ENCODE results near the gene ABCB8.

Gene ABCB8

DNA sequence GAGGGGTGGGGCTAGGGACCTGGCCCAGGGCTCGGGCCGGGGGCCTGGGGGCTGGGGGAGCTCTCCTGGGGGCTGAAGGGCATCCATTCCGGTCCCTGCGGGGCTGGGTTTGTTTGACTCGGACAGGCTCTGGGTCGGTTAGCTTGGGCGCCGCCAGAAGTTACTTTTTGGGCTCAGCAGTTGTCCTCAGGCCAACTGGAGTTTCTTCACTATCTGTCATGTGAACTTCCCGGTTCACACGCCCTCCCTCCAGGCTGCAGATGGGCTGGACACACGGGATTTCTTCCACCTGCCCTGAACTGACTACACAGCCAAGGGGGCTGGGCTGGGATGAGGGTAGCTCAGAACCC lies 34.9 kb downstream of the ABCB8 start:
- TF ChIP-seq, protein P1, sequence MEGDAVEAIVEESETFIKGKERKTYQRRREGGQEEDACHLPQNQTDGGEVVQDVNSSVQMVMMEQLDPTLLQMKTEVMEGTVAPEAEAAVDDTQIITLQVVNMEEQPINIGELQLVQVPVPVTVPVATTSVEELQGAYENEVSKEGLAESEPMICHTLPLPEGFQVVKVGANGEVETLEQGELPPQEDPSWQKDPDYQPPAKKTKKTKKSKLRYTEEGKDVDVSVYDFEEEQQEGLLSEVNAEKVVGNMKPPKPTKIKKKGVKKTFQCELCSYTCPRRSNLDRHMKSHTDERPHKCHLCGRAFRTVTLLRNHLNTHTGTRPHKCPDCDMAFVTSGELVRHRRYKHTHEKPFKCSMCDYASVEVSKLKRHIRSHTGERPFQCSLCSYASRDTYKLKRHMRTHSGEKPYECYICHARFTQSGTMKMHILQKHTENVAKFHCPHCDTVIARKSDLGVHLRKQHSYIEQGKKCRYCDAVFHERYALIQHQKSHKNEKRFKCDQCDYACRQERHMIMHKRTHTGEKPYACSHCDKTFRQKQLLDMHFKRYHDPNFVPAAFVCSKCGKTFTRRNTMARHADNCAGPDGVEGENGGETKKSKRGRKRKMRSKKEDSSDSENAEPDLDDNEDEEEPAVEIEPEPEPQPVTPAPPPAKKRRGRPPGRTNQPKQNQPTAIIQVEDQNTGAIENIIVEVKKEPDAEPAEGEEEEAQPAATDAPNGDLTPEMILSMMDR (IDR thresholded peaks at IDR 0.05; ENCODE audit: borderline replicate concordance, insufficient read depth, low read depth, low read length) = no peak
- no peak overlapping the region for H3K4me3 ChIP-seq (ENCODE audit: low read depth, low read length)

DNA sequence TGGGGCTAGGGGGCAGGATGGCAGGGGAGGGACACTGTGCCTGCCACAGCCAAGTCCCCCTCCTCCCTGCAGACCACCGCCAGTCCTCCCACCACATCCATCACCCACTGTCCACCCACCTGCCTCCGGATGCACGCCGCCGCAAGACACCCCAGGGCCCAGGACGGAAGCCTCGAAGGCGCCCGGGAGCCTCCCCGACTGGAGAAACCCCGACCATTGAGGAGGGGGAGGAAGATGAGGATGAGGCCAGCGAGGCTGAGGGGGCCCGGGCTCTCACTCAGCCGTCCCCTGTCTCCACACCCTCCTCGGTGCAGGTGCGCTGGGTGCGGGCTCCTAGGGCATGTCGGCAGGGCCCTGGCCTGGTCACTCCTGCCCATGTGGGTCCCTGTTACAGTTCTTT lies 36.2 kb downstream of the ABCB8 start:
- TF ChIP-seq, protein P1 (IDR thresholded peaks at IDR 0.05; ENCODE audit: borderline replicate concordance, insufficient read depth, low read depth, low read length) = no peak
- H3K4me3 ChIP-seq (ENCODE audit: low read depth, low read length) = no peak overlapping the region

DNA sequence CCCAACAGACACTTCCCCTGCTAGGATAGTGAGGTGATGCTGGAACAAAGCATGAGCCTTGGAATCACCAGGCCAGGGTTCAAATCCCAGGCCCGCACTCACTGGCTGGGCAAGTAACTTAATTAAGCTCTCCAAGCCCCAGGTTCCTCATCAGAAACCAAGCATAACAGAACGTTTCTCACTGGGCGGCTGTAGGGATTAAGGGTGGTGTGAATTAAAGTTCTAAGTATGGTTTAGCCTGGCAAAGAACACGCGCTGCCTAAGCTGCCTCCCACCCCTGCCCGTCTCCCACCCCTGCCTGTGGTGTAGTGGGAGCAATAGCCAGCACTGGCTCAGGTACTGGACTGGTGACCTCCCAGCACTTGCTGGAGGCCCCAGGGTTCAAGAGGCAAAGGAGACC lies 36.7 kb downstream of the ABCB8 start:
- TF ChIP-seq, protein P1 (IDR thresholded peaks at IDR 0.05; ENCODE audit: borderline replicate concordance, insufficient read depth, low read depth, low read length) = no peak
- no peak overlapping the region for H3K4me3 ChIP-seq (ENCODE audit: low read depth, low read length)

DNA sequence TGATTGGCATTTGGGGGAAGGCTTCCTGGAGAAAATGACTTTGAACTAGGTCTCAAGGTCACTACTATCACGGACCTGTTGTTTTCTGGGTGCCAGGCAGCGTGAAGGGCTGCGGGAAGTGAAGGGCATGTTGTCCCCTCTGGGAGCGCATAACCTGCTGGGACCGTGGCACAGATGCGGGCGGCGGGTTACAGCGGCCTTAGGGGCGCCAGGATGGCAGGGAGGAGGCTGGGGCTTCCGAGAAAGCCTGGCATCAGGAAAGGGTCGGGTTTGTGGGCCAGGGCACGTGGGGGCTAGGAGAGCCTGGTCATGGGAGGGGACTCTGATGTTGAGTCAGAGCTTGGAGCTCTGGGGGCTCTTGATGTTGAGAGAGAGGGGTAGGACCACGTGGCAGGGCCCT lies 37.3 kb downstream of the ABCB8 start:
- TF ChIP-seq, protein P1 (IDR thresholded peaks at IDR 0.05; ENCODE audit: borderline replicate concordance, insufficient read depth, low read depth, low read length) = no peak

DNA sequence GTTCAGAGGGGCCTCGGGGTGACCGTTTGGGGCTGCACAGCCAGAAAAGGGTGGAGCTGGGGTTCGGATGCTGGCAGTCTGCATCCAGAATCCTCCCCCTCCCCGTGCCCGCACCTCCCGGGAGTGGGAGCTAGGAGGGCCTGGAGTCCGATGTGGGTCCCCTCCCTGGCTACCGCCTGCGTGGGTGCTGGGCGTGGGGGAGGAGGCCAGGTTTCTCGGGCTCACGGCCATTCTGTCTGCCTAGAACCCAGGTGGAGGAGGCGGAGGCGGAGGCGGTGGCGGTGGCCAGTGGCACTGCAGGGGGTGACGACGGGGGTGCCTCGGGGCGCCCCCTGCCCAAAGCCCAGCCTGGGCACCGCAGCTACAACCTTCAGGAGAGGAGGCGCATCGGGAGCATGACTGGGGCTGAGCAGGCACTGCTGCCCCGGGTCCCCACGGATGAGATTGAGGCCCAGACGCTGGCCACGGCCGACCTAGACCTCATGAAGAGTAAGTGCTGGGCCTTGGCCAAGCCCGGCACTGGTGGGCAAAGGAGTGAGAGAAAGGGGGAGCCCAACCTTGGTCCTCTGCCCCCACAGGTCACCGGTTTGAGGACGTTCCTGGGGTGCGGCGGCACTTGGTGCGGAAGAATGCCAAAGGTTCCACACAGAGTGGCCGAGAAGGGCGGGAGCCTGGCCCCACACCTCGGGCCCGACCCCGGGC lies 38.2 kb downstream of the ABCB8 start:
- H3K4me3 ChIP-seq (ENCODE audit: low read depth, low read length) = no peak overlapping the region
- TF ChIP-seq, protein P1 (IDR thresholded peaks at IDR 0.05; ENCODE audit: borderline replicate concordance, insufficient read depth, low read depth, low read length) = no peak

More for the DNA sequence above, 37.3 kb downstream of the ABCB8 start:
- no peak overlapping the region for H3K4me3 ChIP-seq (ENCODE audit: low read depth, low read length)

DNA sequence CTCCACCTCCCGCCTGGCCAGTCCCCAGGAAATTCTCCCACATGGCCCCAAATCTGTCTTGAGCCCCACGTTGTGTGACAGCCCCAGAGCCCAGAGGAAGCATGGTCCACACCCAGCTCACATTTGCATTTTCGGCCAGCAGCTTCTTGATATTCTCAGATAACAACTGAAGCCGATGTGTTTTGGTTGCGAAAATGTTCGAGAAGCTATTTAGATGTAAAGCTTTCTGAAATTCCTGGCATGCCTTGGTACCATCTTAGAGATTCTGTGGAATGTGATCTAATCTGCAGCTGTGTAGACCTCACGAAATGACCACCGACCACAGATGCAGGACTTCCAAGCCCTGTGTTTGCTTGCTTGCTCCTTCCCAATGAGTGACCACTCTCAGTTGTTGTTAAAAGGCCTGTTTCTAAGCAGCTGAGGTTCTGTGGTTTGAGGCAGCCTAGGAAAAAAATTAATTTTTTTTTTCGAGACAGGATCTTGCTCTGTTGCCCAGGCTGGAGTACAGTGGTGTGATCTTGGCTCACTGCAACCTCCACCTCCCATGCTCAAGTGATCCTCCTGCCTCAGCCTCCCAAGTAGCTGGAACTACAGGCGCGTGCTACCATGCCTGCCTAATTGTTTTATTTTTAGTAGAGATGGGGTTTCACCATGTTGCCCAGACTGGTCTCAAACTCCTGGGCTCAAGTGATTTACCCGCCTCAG lies 40.0 kb downstream of the ABCB8 start:
- TF ChIP-seq, protein P1 (IDR thresholded peaks at IDR 0.05; ENCODE audit: borderline replicate concordance, insufficient read depth, low read depth, low read length) = no peak
- no peak overlapping the region for H3K4me3 ChIP-seq (ENCODE audit: low read depth, low read length)

Data from GM12875 (cell line).